HG03064 (cell line): ENCODE results near the gene SLC13A5.
"Not testable (repeated sequence)": the region's sequence is repeated elsewhere in the genome, so short reads cannot be mapped to it uniquely, and the experiment has no call there.

ENCODE experiments used
- ATAC-seq: cut with Tn5 transposase; IDR thresholded peaks from one replicate; pipeline ENCODE4 v1.9.1; 2021; ENCODE audit warnings: low read depth; ENCODE audit not compliant: unreplicated experiment

The SLC13A5 gene

DNA sequence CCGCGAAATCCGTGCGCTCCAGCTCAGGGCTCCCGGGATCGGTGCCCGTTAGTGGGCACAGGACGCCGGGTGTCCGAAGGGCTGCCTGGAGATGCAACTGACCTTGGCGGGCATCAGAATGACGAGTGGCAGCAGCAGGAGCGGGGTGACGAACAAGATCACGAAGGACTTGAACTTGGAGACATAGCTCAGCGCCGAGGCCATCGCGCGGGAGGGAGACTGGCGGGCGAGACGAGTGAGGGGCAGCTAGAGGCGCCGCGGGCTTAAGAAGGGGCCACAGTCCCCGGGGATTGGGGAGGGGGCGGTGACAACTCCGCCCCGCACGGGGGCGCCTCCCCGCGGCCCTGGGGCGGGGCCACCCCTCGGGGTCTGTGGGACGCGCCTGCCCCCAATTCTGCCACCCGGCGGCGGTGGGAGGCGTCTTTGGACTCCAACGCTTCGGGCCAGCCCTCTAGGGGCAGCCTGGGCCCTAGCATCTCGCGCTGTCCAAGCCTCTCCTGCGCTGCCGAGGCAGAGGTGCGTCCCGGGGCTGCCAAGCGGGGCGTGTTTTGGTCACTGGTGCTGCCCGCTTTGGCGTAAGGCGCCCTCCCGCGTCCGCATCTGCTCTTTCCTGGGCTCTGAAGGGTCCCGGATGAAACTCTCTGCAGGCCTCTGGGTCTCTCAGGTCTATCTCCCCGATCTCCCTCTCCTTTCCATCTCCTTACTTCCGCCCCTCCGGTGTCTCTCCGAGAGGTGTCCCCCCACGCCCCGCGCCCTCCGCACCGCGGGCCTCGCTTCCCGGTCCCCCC is at the start of gene SLC13A5:
TSS of gene SLC13A5 (minus strand) at position 240 of the 788 bp plus-strand sequence. CDS start at position 204, 36 bp downstream.
- no peak for ATAC-seq

DNA sequence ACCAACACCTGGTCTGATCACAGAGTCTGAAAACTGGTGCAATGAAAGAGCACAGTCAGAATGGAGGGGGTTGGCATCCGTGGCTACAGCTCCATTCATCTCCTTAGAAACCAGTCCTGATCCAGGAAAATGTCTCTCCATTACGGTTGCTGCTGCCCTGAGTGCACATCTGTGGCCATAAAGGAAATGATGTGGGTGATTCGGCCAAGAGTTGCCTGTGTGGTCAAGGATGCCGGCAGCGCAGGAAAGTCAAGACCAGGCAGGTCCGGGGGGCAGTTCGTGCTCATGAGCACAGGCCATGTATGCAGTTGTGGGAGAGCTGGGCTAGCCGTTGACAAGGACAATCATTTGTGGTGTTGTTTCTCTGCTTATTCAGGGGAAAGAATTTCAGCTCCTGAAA is 48.6 kb upstream of the SLC13A5 start:
- no peak for ATAC-seq

DNA sequence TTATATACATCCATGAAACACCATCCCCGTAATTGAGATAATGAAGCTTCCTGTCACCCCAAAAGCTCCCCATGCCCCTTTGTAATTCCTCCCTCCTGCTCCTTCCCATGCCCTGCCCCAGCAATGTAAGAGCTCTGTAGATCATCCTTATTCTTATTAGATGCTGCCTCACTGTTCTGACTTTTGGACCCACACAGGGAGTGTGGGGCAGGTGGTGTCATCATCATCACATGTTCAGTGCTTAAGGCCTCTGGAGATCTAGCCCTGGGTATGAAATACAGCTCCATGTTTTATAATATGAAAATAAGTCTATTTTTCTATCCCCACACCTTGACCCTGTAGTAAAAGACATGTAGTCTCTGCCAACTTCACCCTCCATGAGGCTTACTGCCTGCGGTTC is 44.6 kb upstream of the SLC13A5 start:
- ATAC-seq: no peak

DNA sequence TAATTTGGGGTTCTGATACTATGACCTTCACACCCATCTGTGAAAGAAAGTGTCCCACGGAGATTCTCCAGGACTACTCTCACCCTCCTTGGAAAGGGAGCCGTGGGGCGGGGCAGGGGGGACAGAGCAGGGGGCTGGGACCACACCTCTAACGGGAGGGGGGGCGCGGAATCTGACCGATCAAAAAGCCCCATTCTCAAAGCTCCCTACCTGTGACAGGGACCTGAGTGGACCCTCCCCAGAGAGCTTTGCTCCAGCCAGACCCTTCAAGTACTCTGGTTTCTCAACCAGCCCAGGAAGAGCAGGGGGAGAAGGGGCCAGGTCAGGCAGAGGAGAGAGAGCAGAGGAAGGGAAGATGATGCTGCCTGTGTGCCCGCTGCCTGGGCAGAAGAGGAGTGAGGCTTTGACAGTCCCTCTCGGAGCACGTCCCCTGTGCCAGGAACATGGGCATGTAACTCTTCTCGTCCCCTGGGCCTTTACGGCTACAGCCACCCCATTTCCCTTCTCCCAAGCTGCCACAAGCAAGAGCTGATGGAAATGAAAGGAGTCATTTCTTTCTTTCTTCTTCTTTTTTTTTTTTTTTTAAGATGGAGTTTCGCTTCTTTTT is 43.4 kb upstream of the SLC13A5 start:
- no peak for ATAC-seq

DNA sequence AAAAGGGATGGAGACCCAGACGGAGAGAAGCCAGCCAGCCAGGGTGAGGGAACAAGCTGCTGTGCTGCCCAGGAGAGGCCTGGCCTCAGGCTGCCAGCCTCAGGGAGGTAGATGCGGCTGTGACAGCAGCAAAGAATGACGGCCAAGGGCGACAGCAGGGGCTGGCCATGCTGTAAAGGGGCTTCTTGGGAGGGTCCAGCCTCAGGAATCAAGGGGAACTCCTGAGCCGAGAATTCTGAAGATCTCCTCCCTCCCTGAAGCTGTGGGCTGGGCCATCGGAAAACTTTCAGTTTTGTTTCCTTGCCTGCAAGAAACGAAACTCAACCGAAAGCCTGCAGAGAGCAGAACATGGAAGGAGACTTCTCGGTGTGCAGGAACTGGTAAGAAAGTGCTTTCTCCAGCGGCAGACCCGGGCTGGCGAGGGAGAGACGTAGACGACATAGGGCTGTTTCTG is 42.6 kb upstream of the SLC13A5 start, which contains the start of gene XAF1:
TSS of gene XAF1 (plus strand) at position 316 of the 454 bp plus-strand sequence. CDS start at position 349, 33 bp downstream.
- ATAC-seq: no peak

DNA sequence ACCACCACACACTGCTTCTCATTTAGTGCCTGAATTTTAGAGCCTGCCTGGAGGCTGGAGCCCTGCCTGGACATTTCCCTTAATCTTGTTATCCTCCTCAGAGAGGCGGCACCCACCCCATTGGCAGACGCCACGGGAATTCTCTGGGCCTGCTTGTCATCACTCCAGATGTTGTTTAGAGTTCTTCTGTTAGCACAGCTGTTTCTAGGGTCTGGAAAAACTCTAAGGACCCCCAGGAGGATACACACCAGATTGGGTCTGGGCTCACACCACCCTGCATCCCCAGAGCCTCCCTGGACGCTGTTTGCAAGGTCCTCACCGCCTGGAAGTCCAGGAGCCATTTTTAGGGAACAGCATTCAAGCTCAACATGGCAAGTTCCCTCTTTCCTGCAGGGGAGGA is 42.1 kb upstream of the SLC13A5 start:
- ATAC-seq: no peak

DNA sequence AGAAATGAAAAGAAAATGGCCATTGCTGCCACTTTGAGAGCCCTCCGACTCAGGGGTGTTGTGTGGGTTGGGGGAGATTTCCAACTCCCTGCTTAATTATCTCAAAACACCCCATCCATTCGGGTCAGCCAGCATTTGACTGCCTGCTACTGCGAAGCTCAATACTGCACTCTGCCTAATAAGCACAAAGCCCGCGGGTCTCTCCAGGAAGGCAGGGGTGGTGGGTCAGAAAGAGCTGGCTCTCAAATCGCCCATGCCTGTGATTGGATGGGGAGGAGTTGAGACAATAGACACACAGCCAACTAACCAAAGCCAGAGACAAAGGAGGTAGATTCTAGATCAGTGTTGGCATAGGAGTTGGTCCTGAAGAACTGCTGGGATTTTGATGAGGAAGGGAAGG is 40.4 kb upstream of the SLC13A5 start:
- no peak for ATAC-seq

DNA sequence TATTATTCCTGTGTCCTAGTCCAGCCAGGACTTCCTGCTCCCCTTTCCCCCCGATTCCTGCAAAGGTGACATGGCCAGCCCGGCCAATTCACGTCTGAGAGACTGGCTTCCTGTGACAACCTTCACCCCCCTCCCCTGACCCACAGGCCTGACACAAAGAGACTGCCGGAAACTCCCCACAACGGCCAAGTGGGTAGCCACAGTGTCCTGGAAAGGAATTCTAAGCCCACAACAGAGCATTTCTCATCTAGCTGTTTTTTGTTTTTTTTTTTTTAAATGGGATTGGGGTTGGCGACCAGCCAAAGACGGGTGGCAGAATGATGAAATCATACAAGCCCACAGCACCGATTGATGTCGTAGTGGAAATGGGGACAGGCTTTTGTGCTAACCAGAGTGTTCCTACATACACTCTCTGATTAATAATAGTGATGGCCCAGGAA is 39.9 kb upstream of the SLC13A5 start:
- ATAC-seq: no peak

DNA sequence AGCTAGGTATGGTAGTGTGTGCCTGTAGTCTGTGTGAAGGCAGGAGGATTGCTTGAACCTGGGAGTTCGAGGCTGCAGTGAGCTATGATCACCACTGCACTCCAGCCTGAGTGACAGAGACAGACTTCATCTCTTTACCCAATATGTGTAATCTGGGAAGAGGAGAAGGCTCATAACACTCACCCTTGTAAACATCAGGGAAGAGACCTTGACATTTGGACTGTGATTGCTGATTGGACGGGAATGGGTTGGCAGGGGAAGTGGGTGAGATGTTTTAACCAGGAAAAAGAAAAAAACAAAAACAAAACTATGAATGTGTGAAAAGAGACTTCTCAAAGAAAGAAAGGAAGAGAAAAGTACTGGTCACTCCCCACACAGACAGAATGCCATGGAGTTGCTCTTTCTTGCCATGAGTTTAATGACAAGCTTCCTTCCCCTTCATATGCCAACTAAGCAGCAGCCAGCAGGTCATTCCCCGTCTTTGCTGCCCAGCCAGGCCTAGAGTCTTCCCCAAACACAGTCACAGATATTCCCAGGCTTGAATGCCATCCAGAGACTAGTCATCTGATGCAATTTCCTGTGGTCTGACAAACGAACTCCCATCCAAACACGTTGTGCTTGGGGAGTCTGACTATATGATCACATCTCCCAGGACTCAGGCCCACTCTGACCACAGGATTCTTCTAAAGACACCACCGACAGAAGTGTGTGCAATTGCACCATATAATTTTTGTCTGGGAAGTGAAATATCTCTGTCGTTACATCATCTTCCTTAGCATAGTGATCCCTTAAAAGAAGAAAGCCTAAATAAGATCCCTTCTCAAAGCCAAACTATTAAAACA is 39.1 kb upstream of the SLC13A5 start:
- no peak for ATAC-seq

DNA sequence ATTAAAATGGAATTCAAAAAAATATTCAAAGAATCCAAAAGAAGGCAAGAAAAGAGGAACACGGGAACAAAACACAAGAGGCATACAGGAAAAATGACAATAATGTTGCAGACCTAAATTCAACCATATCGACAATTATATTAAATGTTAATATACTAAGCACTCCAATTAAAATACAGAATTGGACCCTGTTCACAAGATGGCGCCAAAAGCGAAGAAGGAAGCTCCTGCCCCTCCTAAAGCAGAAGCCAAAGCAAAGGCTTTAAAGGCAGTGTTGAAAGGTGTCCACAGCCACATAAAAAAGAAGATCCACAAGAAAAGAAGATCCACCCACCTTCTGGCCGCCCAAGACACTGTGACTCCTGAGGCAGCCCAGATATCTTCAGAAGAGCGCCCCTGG is 36.4 kb upstream of the SLC13A5 start:
- no peak for ATAC-seq

DNA sequence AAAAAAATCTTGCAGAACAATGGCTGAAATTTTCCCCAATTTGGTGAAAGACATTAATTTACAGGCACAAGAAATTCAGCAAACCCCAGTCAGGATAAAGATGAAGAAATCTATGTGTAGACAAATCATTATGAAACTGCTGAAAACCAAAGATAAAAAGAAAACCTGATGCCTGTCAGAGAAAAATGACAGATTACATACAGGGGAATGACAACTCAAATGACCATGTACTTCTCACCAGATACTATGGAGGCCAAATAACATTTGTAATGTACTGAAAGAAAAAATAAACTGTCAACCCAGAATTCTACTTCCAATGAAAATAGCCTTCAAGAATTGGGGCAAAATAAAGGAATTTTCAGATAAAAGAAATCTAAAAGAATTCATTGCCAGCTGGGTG is 35.4 kb upstream of the SLC13A5 start:
- no peak for ATAC-seq

DNA sequence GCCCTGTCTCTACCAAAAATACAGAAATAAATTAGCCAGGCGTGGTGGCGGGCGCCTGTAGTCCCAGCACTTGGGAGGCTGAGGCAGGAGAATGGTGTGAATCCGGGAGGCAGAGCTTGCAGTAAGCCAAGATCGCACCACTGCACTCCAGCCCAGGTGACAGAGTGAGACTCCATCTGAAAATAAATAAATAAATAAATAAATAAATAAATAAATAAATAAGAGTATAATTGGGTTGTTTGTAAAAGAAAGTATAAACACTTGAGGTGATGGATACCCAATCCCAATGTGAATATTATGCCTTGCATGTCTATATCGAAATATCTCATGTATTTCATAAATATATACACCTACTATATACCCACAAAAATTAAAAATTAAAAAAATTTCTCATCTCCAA is 33.5 kb upstream of the SLC13A5 start:
- not testable (repeated sequence) for ATAC-seq

DNA sequence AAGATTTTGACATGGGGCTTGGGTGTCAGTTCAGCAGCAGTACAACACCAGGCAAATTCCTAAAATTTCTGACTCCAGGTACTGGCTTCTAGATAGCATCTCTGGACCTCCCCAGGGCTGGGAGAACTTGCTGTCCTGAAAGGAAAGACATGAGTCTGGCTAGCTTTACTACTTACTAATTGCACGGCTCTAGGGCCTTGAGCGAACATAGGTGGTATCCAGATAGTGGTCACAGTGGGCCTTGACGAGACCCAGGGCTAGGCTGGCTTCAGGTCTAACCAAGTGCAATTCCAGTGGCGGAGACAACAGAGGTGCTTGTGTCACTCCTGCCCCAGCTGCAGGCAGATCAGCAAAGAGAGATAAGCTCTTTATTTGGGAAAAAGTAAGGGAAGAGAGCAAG is 16.4 kb upstream of the SLC13A5 start:
- ATAC-seq: no peak

DNA sequence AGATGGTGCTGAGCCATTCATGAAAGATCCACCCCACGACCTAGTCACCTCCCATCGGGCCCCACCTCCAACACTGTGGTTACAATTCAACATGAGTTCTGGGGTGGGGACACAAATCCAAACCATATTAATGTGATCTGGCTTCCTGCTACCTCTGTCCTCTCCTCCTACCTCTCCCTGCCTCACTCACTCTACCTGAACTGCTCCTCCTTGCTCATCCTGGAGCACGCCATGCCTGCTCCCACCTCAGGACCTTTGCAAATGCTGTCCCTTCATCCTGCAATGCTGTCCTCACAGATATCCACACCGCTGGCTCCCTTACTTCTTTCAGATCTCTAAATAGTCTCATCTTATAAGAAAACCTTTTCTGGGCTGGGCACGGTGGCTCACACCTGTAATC is 10.8 kb upstream of the SLC13A5 start:
- ATAC-seq: no peak

DNA sequence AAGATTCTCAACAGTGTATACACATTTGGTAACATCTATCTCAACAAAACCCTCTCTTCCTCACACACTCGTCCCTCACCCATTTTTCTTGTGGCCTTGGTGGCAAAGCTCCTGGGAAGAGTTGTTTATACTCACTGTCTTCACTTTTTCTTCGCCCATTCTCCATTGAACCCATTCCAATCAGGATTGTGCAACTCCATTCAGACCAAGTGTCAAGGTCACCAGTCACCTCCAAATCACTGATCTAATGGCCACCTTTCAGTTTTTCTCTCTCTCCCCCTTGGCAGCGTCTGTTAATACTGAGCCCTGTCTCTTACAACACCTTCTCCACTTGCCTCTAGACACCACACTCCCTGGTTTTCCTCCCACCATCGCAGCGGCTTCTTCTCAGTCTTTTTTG is 8.6 kb upstream of the SLC13A5 start:
- no peak for ATAC-seq

DNA sequence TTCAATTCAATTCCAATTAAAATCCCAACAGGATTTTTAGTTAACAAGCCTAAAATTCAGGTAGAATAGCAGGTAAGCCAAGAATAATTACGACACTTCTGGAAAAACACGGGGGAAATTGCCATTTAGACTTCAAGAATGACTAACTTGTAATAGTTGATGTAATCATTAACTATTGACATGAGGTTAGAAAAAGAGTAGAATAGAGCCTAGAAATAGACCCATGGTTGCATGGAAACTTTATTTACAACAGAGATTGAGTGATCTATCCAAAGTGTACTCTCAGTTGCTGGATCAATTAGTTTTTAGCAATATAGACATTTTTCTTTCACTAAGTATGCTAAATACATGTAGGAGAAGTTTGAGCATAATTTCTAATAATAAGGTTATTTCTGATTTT is 3.6 kb upstream of the SLC13A5 start:
- ATAC-seq: no peak

DNA sequence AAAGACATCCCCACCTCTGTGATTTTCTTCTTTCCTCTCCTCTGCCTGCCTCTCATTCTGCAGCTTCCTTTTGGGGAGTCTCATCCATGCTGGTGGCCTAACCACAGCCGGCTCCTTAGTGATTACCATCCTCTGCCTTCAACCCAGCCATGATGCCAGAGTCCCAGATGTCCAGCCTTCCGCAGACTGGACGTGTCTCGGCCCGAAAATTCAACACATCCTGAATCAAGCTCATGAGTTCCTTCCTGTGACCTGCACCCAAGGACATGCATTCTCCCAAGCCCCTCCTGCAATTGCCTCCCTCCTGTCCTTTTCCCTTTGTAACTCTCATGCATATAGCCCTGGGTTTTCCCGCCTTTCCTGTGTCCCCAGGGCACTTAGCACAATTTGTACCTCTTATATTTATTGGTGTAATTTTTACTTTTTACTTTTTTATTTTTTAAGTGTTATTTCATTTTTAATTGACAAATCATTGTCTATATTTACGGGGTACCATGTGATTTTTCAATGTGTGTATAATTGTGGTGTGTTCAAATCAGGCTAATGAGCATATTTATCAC is 1.2 kb upstream of the SLC13A5 start:
- ATAC-seq: no peak

DNA sequence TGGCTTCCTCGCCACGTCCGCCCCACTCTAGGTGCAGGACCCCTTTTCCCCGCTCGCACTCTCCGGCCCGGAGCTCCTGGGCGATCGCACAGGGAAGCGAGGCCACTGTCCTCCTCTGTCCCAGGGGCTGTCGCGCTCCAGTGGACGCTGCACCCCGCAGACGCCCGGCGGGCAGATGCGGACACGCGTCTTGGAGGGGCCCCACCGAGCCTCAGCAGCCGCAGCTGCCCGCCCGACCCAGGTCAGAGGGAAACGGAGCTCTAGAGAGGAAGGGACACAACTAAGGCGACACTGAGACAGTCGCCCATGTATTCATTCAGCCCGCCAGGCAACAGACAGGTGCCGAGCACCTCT is 726 bp upstream of the SLC13A5 start:
- no peak for ATAC-seq

DNA sequence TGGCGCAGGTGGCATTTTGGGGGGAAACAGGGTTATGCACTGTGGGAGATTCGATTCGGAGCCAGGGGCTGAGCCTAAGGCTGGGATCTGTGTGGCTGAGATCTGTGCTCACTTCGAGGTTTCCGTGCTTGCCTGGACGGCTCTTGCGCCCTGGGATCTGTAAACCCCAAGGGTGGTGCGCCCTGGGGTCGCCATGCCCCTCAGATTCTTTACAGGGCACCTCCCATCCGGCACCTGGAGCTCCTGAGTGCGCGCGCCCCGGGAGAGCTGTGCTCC is 377 bp downstream of the SLC13A5 start:
- ATAC-seq: no peak

DNA sequence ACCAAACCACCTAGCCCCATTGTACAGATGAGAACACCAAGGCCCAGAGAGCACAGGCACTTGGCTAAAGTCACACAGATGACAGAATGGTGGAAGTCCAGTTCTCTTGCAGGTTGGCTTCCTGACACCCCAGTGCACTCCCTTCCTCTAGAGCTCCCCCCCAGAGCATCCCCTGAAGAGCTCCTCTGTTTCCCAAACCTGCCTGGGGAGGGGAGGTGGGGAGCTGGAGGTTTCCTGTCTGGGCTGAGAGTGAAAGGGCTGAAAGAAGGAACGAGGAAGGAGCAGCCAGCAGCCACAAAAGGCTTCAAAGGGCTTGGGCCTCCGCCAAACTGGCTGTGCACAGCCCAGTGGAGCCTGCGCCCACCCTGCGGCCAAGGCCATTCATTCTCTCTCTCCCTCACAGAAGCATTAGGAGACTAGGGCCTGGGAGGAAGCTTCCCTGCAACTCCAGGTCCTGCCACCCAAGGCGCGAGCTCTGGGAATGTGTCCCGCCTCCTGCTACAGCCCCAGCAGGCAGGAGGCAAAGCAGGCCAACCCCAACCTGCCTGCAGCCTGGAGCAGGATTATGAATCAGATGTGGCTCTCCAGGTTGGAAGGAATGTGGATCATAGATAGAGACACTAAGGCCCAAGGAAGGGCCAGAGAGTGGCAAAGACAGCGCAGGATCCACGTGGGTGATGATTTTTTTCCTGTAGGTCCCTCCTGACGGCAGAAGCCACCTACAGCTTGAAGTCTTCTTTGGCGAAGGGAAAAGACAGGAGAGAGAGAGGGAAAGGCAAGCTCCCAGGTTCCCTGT is 913 bp downstream of the SLC13A5 start:
- no peak for ATAC-seq
